GM19239 (cell line): ENCODE data around the gene ADSS1.
A peak's percentile ranks its signal among the peaks of the same experiment; 100 is the strongest.

Experiments
- DNase-seq: peaks from one replicate; pipeline ENCODE4 v3.0.0; 2011; ENCODE audit warnings: low spot score; ENCODE audit not compliant: insufficient read length
- FAIRE-seq: peaks from 2 replicates; lab custom pipeline; 2011; peaks lifted over from hg19 to GRCh38; lab: Jason Lieb, UNC

ADSS1 gene

DNA sequence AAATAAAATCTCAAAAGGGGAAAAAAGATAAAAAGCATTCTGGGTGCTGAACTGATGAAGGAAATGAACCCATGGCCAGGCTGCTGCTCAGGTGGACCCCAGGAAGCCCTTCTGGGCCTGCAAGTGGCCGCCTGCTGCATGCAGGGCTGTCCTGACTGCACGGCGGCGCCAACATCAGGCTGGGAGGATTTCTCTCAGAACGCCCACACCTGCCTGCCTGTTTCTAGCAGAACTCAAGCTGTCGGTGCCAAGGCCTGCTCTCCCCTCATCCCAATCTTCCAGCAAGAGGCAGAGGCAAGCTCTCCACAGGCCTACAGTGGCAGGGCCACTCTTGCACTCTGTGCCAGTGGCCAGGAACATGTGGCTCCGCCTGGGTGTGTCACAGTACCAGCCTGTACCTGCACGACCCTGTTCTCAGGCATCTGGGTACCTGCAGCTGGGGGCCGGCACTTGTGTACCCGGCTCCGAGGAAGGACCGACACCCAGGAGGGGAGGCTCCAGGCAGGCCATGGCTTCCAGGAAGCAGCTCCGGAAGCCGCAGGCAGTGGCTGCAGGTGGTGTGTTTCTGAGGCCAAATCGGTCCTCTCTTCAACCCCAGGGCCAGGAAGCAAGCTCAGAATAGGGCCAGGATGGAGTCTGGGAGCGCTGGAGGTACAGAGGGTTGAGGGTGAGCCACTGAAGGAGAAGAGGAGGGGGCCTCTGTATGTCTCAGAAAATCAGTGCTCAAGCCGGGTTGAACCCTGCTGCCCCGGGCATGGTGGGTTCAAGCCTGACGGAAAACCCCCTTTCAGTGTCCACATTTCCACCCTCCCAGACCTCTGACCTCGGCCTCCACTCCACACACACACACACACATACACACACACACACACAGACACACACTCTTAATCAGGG lies 37.2 kb upstream of the ADSS1 start:
- no peak for FAIRE-seq
- DNase-seq = no peak

DNA sequence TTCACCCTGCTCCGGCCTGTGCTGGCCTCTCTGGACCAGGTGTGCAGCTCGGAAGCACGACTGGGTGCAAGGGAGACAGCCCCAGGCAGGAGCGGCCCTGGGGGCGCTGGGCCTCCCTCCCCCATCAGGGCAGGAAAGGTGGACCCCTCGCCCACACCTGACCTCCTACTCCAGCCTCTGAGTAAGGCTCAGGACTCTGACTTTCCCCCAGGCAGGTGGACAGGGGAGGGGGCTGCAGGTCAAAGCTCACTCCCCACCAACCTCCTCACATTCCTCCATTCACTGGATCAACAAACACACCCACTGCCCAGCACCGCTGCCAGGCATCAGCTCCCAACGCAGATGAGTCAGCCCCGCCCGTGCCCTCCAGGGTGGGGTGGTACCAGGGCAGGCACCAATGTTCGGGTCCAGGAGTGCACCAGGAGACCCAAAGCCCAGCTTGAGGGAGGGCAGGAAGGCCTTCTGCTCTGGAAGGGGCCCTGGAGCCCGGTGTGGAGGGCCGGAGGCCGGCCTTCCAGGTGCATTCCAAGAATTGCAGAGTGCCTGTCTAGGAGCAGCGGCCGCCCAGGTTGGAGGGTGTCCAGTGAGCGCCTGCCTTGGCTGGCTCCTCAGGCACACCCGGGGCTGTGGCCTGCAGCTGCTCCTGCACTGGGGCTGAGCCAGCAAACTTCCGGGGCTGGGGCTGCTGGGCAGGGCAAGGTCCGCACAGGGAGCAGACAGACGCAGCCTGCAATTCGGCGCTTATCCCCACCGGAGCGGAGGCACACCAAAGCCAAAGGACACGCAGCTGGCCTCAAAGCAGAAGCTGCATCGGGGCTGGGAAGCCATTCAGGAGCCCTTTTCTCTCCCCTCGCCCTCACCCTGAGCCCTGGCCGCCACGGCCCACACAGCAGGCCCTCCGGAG lies 36.2 kb upstream of the ADSS1 start:
- no peak for FAIRE-seq

DNA sequence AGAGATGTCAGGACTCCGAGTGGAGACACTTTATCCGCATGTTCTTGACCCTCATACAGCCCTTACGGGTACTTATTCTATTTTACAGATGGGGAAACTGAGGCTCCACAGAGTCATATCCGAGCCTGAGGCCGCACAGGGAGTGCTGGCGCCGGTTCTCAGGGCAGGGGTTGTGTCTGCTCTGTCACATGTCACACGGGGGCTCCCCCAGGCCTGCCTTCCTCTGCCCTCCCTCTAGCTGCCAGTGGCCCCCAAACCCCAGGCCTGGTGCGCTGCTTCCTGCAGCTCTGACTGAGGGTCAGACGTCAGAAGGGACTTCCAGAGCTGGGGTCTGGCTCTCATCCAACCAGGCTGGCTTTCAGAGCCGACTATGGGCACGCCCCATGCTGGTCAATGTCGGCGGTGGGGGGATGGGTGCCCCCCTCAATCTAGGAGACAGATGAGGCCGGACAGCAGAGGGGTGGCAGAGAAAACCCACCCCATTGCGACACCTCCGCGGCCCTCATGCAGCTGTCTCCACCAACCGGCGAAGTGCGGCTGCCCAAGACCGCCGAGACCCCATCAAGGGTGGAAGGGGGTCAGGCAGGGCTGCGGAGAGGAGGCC lies 35.4 kb upstream of the ADSS1 start:
- FAIRE-seq (no peak), DNase-seq (no peak)

More for the DNA sequence above, 36.2 kb upstream of the ADSS1 start:
- DNase-seq = no peak

DNA sequence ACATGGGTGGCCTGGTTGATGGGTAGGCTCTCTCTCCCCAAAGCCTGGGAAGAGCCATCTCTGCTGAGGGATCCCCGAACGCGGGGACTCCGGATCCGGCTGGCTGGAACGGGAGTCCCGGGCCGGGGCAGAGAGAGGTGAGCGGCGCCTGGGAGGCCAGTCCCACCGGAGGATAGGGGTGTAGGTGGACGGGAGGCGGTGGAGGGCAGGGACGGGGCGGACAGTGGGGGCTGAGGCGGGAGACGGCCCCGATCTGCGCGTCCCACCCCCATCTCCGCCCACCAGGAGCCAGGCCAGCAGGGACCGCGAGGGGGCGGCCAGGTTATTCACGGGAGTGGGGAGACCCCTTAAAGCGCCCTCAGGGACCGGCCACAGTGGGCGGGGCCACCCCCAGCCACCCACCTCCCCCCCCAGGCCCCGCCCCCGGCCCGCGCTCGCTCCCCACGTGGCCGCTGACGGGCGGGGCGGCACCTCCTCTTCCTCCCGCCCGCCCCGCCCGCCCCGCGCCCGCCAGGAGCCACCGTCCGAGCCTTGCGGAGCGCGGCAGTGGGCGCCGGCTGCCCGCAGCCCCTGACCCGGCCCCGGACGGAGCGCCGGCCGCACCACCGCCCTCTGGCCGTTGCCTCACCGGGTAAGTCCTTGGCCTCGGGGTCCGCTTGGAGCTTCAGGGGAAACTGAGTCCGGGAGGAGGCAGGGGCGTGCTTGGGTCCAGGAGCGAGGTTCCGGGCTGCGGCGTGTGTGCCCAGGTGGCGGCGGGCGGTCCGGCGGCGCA lies 34.7 kb upstream of the ADSS1 start, which contains the start of gene INF2:
TSS of gene INF2 (plus strand) at position 510 of the 772 bp plus-strand sequence. CDS start 11,748 bp downstream, outside the sequence.
- no peak for FAIRE-seq
- peak; percentile 94 for DNase-seq

DNA sequence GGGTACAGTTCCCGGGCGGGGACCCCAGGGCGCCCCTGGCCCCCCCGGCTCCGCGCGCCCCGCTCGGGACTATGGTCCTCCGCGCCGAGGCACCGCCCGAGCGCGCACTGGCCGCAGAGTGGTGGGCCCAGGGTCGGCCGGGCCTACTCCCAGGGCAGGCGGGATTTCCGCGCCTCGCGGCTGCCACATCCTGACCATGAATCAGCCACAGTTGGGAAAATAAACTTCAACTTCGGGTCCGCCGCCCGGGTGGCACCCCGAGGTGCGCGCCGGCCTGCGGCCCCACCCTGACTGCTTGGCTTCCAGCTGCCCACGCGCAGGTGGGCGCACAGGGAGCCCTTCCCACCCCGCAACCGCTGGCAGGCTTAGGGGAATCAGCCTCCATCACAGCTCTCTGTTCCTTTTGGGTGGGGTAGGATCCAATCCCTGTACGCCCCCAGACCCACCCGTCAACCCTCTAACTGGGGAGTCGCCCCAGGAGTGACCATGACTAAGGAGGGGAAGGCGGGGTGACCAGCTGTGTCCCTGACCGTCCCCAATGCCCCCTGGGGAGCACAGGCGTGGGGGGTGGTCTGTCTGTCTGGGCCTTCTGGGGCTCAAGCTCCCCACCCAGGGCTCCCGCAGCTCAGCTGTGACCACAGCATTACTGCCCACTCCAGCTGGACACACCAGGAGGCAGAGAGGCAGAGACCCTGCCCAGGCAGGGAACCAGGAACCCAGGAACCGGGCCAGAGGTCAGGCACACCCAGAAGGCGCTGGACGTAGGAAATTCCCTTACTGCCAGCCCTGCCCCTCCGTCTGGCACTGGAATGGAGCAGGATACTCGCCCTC lies 33.9 kb upstream of the ADSS1 start:
- DNase-seq (no peak), FAIRE-seq (no peak)

DNA sequence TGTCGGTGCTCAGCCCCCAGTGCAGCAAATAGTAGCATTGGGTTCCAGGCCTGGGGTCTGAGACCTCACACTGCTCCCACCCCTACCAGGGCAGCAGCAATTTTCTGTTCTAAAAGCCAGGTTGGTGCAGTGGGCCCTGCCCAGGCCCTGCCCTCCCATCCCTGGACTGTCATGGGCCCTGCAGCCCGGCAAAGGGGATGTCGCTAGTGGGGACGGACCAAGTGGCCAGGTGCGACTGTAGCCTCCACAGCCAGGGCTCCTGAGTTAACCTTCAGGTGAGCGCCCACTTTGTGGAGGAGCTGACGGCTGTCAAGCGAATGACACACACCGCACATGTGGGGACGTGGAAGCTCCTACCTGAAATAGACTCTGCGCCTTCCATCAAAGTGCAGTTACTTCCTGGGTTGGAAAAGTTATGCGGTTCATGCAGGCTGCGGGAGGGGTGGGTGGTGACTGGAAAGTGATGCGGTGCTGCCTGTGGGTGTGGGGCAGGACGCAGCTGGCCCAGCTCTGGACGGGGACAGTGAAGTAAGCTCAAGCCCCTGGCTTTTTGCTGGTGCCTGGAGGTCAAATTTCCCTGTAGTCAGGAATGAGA lies 33.1 kb upstream of the ADSS1 start:
- no peak for FAIRE-seq

DNA sequence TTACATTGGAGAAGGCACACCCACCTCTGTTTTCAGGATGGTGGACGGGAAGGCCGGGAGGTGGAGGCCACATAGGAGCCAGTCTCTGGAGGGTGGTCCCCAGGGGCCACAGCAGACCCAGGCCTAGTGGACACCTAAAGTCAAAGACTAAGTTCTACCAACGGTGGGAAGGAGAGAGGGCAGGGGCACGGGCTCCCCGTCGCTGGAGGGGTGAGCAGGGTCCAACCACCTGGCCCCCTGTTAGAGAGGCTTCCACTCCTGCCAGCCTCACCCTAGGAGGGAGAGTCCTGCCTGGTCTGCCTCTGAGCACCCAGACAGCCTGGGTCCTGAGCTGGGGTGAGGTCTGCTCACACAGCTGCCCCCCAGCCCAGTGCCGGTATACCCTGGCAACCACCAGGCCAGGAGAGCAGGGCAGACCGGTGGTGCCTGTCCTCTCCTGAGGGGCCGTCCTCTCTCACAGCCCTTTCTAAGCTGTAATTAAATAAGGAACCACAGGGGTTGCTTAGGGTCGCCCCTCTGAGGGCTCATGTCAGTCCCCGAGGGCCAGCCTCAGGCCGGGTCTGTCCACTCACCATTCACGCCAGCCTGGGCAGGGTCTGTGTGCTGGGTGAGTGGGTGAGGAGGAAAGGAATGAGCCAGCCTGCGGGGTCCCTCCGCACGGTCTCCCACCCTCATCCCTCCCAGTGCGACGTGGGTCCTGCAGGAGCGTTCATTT lies 32.3 kb upstream of the ADSS1 start:
- FAIRE-seq (no peak), DNase-seq (no peak)

More for the DNA sequence above, 33.1 kb upstream of the ADSS1 start:
- DNase-seq = no peak

DNA sequence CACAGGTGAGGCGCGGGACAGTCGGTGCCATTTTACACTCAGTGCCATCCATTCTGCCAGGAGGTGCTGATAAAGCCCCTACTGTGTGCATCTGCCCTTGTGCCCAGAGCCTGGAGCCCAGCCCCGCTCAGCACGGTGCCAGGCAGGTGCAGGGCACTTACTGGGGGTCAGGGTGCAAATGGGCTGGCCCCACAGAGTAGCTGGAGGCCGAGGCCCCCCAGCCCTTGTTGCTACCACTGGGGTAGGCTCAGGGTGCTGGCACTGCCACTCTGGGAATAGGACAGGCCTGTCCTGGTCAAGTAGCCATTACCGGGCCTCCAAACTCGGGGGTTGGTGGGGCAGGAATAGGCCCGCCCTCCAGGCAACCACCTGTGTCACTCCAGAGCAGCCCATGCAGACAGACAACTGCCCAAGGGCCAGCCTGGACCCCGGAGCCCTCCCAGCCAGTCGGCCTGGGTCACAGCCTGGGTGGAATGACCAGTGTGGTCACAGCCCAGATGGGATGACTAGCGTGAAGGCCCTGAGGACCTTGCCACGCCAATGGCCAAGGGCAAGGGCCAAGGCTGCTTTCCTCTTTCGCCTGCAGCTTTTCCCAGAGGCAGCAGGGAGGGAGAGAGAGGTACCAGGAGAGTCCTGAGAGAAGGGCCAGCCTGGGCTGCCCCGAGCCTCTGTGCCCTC lies 31.6 kb upstream of the ADSS1 start:
- no peak for FAIRE-seq

DNA sequence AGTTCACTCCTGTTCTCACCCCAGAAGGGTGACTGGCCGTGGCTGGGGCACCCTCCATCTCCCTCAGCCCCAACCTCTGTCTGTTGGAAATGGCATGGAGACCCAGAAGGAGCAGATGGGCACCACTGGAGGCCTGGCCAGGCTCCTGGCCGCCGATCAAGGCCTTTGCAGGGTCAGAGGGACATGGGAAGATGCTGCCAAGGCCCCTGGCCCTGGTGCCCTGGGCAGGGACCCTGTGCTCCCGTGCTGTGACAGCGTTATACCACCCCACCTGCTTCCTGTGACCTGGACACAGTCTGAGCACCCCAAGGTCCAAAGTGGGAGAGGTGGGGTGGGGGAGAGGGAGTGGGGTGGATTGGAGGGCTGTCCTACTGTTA lies 31.1 kb upstream of the ADSS1 start:
- FAIRE-seq (no peak), DNase-seq (no peak)

More for the DNA sequence above, 31.6 kb upstream of the ADSS1 start:
- DNase-seq = no peak

DNA sequence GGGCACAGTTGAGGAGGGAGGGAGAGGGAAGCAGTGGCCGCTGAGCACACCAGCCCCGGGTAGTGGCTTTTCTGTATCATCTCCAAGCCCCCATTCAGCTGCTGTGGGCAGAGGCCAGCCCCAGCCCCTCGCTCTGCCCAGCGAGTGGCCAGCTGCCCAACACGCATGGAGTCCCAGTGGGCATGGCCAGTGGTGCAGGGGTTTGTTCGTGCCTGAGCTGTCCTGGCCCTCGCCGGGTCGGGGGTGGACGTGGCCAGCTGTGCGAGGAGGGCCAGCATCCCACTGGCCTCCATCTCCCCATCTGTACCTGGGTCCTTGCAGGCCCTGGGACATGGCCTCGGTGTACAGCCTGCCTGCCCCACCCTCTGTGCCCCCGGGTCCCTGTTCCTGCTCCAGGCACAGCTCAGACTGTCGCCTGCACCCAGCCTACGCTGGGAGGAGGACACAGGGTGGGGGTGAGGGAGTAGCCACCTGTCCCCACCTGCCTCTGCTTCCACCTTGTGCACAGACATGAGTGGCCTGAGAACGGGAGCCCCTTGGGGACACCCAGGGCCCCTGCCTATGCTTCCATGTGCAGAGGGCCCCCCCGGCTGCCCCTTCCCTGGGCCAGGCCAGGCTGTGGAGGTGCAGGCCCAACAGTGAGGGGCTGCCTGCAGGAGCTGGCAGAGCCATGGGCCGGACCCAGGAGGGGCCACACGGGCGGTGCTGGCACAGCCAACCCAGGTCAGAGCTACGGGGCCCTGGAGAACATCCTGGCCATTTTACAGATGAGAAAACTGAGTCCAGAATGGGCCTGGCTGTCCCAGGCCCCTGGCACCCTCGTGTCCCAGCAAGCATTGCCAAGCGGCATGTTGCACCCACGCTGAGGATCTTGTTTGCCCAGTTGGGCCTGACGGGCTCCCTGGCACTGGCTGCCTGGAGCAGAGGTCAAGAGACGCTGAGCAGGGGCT lies 30.3 kb upstream of the ADSS1 start:
- no peak for FAIRE-seq

DNA sequence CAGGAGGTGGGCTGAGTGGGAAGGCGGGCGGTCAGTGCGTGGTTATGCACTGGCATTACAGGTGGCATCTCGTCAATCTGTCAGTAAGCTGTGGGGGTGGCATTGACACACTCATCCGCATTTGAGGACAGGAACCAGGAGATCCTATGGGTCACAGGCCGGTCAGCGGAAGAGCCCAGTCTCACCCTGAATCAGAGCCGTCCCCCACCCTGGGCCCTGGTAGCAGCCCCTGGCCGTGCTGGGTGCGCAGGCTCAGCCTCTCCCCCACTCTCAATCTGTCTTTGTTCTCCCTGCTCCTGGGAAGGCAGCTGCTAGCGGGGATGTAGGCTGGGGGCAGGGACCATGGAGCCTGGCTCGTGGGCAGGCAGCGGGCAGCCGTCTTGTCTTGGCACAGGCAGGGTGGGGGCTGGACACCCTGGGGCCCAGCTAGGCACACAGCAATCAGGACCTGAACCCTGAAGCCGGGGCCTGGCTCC lies 29.5 kb upstream of the ADSS1 start:
- no peak for DNase-seq
- FAIRE-seq = no peak

More for the DNA sequence above, 30.3 kb upstream of the ADSS1 start:
- DNase-seq = no peak

DNA sequence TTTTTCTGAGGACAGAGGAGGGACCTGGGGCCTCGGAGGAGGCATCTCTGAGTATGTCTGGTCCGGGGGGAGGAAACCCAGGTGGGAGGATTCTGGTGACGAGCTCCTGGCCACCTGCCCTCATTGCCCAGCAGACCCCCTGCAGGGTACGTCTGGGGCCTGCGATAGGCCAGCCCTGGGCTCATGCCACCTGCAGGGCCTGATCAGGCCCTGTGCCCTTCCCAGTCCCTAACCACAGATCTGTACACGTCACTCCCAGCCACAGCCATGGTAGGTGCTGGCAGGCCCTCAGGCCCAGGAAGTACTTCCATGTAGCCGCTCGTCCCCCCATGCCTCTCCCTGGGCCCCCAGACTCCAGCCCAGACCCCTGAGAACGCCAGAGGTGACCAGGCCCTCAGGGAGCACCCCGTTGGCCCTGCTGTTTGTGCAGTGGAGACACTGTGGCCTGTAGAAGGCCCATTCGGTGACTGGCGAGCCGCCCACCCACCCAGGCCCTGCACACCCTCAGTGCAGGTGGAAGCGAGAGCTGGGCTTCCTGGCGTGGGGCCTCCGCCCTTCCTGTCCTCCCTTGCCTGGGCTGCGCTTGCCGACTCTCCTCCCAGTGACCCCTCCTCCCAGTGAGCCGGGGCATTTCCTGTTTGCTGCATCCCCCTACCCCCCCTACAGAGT lies 28.9 kb upstream of the ADSS1 start:
- FAIRE-seq (no peak), DNase-seq (no peak)

DNA sequence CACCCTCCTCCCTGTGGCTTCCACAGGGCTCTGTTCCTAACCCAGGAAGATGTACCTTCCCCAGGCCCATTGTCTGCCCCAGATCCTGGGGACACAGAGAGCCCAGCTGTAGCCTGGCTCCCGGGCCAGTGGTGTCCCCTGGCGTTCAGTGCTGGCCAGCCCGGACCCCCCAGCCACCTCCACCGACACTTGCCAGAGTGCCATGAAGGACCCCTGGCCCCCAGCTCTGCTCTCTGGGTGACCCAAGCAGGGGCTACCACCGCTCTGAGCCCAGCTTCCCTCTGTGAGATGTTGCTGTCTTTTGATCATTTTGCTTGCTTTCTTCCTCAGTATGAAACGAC lies 28.4 kb upstream of the ADSS1 start:
- DNase-seq = no peak
- FAIRE-seq = no peak

DNA sequence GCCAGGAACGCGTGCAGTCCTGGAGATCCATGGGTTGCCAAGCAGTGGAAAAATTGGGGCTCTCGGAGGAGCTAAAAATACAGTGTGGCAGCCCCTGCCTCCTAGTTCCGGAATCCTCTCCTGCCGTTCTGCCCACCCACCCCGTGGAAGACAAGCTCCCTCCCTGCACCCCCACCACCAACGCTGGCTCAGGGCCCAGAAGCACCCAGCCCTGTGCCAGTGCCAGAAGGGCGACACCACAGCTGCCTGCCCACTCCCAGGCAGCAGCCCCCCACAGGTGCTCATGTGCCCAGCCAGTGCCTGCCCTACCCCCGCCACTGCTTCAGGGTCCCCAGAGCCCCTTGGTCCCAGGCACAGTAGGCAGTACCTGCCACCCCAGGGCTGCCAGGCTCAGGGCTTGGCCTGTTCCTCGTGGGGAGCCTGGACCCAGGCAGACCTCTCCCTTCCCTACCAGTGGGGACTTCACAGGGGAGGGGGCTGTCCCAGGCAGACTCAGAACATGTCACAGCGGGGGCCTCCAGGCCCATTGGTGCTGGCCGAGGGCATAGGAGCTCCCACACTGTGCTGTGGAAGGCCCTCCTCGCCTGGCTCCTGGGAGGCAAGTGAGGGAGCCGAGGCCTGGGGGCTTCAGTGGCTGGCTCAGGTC lies 27.2 kb upstream of the ADSS1 start:
- no peak for FAIRE-seq
- DNase-seq = no peak

DNA sequence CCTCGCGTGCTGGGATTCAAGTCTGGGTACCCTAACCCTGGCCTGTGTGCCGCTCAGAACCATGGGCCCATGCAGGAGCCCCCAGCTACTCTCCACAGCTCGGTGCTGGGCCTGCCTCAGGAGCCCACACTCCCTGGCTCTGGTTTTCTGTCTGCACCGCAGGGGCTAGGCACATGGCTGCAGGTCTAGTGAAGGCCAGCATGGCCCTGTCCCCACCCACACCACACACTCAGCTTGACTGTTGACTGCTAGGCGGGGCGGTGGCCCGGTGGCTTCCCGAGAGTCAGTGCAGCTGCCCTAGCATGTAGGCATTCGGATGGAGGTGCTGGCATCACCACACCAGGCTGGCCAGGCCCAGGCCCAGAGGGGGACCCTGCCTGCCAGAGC lies 26.7 kb upstream of the ADSS1 start:
- FAIRE-seq = no peak

More for the DNA sequence above, 26.7 kb upstream of the ADSS1 start:
- no peak for DNase-seq
